PC-9 (cell line): ENCODE measurements around the gene SYN1. TPM values are rescaled to one million over a fixed set of nuclear protein-coding genes. Genes with fewer than 3 reads are reported as not detected.

Source experiments
- BruUV-seq: library from RNA; stranded (reverse); fragments of 400-500 nt; replicated peaks from 2 replicates; lab custom pipeline; 2021; lab: Mats Ljungman, UMichigan
- CTCF ChIA-PET: fragments of 300-600 bp; sonication (Branson Sonifier 250); formaldehyde crosslinking; loops from one replicate; lab custom pipeline; 2022; ENCODE audit warnings: antibody characterized with exemption; lab: Charles Lee
- POLR2A ChIA-PET: fragments of 300-600 bp; sonication (Branson Sonifier 250); formaldehyde crosslinking; loops from one replicate; lab custom pipeline; 2022; ENCODE audit warnings: antibody characterized with exemption; ENCODE audit not compliant: unreplicated experiment; lab: Charles Lee
- DNase-seq, 2 experiments: peaks; one replicate each; pipeline versions ENCODE4 v3.0.0 to v3.0.0-alpha.2; 2015 to 2022; ENCODE audit warnings: mixed read lengths in 1 of 2
- H2AFZ ChIP-seq: fragments of 200-600 bp; sonication (generic); 2 replicates; pipeline ENCODE4 v1.8.1; 2017; ENCODE audit warnings: antibody characterized with exemption
- H3F3A ChIP-seq: fragments of 200-600 bp; sonication (generic); 2 replicates; pipeline ENCODE4 v1.8.1; 2017; ENCODE audit warnings: antibody characterized with exemption, mild to moderate bottlenecking, low read depth; ENCODE audit not compliant: insufficient read depth
- H3K27ac ChIP-seq: fragments of 200-600 bp; sonication (generic); 2 replicates; pipeline ENCODE4 v1.6.1; 2016; ENCODE audit warnings: mixed run types
- H3K27me3 ChIP-seq: fragments of 200-600 bp; sonication (generic); 2 replicates; pipeline ENCODE4 v1.6.1; 2016; ENCODE audit warnings: low read depth, mixed run types; ENCODE audit not compliant: insufficient read depth
- H3K36me3 ChIP-seq: fragments of 200-600 bp; sonication (generic); 2 replicates; pipeline ENCODE4 v1.6.1; 2016; ENCODE audit warnings: low read depth, mixed run types
- H3K4me1 ChIP-seq: fragments of 200-600 bp; sonication (generic); replicated peaks from 2 replicates; pipeline ENCODE4 v1.6.1; 2016; ENCODE audit warnings: mixed run types; ENCODE audit not compliant: insufficient read depth
- H3K4me2 ChIP-seq: fragments of 200-600 bp; sonication (generic); 2 replicates; pipeline ENCODE4 v1.6.1; 2017; ENCODE audit warnings: mixed run types
- H3K4me3 ChIP-seq: fragments of 200-600 bp; sonication (generic); 2 replicates; pipeline ENCODE4 v1.6.1; 2016; ENCODE audit warnings: mixed run types
- H3K79me2 ChIP-seq: fragments of 200-600 bp; sonication (generic); 2 replicates; pipeline ENCODE4 v1.6.1; 2017; ENCODE audit warnings: low read depth, mixed run types
- H3K9me2 ChIP-seq: fragments of 200-600 bp; sonication (generic); 2 replicates; pipeline ENCODE4 v1.8.1; 2017; ENCODE audit warnings: mild to moderate bottlenecking; ENCODE audit not compliant: insufficient read depth
- H3K9me3 ChIP-seq: fragments of 200-600 bp; sonication (generic); 2 replicates; pipeline ENCODE4 v1.8.1; 2016; ENCODE audit warnings: low read depth; ENCODE audit not compliant: insufficient read depth
- H4K20me1 ChIP-seq: fragments of 200-600 bp; sonication (generic); 2 replicates; pipeline ENCODE4 v1.8.1; 2017; ENCODE audit not compliant: insufficient read depth
- EZH2 ChIP-seq: fragments of 200-600 bp; sonication (generic); IDR thresholded peaks from 2 replicates; pipeline ENCODE4 v1.8.0; 2017; ENCODE audit warnings: antibody characterized with exemption, low read depth
- intact Hi-C: fragments of 100-400 bp; cut with micrococcal nuclease; formaldehyde crosslinking; loops from one replicate; pipeline ENCODE4 v1.10.0; 2022; ENCODE audit not compliant: unreplicated experiment
- total RNA-seq: library from RNA; stranded (reverse); gene quantifications from 2 replicates; pipeline ENCODE4 v1.2.3, GENCODE V29; 2021
- TF ChIP-seq, protein P1 (sequence below): fragments of 200-600 bp; sonication (generic); conservative IDR thresholded peaks from 2 replicates; pipeline ENCODE4 v1.6.1; 2017; ENCODE audit warnings: mixed run types, antibody characterized with exemption, mild to moderate bottlenecking, moderate library complexity

The SYN1 gene
- total RNA-seq, 1 experiment from 2014 or later, result not detected

DNA sequence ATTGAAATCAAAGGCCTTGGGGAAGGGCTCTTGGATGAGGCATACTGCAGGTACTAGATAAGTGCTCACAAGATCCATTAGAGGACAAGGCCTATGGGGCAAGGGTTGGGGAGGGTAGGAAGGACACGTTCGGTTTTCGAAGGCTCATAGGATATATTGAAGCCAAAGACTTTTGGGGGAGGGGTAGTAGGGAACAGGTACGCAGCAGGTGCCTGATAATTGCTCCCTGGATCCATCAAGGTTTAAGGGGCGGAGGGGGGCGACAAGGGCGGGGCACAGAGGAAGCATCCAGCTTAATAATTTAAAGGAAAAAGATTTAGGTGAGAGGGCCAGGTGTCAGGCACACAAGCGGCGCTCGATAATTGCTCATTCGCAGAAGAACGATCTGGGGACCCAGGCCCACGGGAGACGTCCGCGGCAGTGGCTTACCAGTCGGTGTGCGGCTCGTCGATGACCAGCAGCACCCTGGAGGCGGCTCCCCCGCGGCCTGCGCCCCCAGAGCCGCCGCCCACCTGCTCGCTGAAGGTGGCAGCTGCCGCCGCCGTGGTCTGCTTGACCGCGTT, 653 bp downstream of the SYN1 start:
- no peaks in the 10 kb centered on the region for H3K9me3 ChIP-seq
- no peaks in the 10 kb centered on the region for H3K79me2 ChIP-seq
- H3K27me3 ChIP-seq, result no peaks in the 10 kb centered on the region
- no peaks in the 10 kb centered on the region for H3K4me1 ChIP-seq
- TF ChIP-seq EZH2, result no peak
- H3K9me2 ChIP-seq, result no peaks in the 10 kb centered on the region
- DNase-seq, result no peak
- intact Hi-C loops, result no loop called here
- no peaks in the 10 kb centered on the region for H3F3A ChIP-seq
- no peaks in the 10 kb centered on the region for H3K36me3 ChIP-seq
- no peak overlapping the region for H3K4me2 ChIP-seq
- no peak overlapping the region for H3K4me3 ChIP-seq
- no peaks in the 10 kb centered on the region for H4K20me1 ChIP-seq
- H2AFZ ChIP-seq, result no peak overlapping the region
- ChIA-PET POLR2A (no interaction called here), CTCF (no interaction called here)
- H3K27ac ChIP-seq, result no peak overlapping the region
- BruUV-seq, result no TSS peak

- no peak overlapping the region for H2AFZ ChIP-seq
- POLR2A ChIA-PET, result no interaction called here
Observed at GRCh38 chrX:47614618-47615017, 5.0 kb downstream of the SYN1 start.

DNA sequence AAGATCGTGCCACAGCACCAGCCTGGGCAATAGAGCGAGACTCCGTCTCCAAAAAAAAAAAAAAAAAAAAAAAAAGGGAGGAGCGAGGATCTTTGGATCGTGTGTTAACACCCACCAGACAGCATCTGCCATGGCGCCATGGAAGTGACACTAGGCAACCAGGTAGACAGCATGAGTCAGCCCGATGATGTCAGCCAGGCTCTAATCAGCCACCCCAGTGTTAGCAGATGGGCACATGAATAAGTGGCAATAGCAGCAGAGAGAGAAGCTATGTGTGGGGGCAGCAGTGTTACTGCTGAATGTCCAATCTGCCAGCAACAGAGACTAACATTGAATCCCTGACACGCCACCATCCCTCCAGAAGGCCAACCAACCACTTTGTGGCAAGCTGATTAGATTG, 6.6 kb downstream of the SYN1 start:
- no peak for TF ChIP-seq EZH2
- TF ChIP-seq, protein P1, sequence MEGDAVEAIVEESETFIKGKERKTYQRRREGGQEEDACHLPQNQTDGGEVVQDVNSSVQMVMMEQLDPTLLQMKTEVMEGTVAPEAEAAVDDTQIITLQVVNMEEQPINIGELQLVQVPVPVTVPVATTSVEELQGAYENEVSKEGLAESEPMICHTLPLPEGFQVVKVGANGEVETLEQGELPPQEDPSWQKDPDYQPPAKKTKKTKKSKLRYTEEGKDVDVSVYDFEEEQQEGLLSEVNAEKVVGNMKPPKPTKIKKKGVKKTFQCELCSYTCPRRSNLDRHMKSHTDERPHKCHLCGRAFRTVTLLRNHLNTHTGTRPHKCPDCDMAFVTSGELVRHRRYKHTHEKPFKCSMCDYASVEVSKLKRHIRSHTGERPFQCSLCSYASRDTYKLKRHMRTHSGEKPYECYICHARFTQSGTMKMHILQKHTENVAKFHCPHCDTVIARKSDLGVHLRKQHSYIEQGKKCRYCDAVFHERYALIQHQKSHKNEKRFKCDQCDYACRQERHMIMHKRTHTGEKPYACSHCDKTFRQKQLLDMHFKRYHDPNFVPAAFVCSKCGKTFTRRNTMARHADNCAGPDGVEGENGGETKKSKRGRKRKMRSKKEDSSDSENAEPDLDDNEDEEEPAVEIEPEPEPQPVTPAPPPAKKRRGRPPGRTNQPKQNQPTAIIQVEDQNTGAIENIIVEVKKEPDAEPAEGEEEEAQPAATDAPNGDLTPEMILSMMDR, result no peak
- no TSS peak for BruUV-seq
- DNase-seq, result no peak
- Histone ChIP-seq H3K36me3 (no peaks in the 10 kb centered on the region), H3K27me3 (no peaks in the 10 kb centered on the region), H3K4me3 (no peak overlapping the region), H3K27ac (no peak overlapping the region), H3K4me2 (no peak overlapping the region), H4K20me1 (no peaks in the 10 kb centered on the region), H3K79me2 (no peaks in the 10 kb centered on the region), H2AFZ (no peak overlapping the region), H3F3A (no peaks in the 10 kb centered on the region), H3K9me2 (no peaks in the 10 kb centered on the region), H3K9me3 (no peaks in the 10 kb centered on the region), H3K4me1 (no peaks in the 10 kb centered on the region)
- POLR2A ChIA-PET, result no interaction called here
- intact Hi-C loops, result no loop called here
- CTCF ChIA-PET, result no interaction called here

More at GRCh38 chrX:47614618-47615017, 5.0 kb downstream of the SYN1 start:
- no peaks in the 10 kb centered on the region for H3K9me2 ChIP-seq
- H3K4me1 ChIP-seq, result no peaks in the 10 kb centered on the region
- no peaks in the 10 kb centered on the region for H3K79me2 ChIP-seq
- H3K27me3 ChIP-seq, result no peaks in the 10 kb centered on the region
- no peaks in the 10 kb centered on the region for H3F3A ChIP-seq
- no peak for DNase-seq
- BruUV-seq, result no TSS peak
- H3K4me3 ChIP-seq, result no peak overlapping the region
- H3K36me3 ChIP-seq, result no peaks in the 10 kb centered on the region
- no peak for TF ChIP-seq EZH2
- TF ChIP-seq, protein P1, result no peak
- H3K4me2 ChIP-seq, result no peak overlapping the region
- intact Hi-C loops, result no loop called here
- H3K27ac ChIP-seq, result no peak overlapping the region
- no peaks in the 10 kb centered on the region for H4K20me1 ChIP-seq
- H3K9me3 ChIP-seq, result no peaks in the 10 kb centered on the region
- CTCF ChIA-PET, result no interaction called here

GRCh38 chrX:47612418-47612817, 7.2 kb downstream of the SYN1 start:
- no peak overlapping the region for H2AFZ ChIP-seq
- no peaks in the 10 kb centered on the region for H3K36me3 ChIP-seq
- H3K4me1 ChIP-seq, result no peaks in the 10 kb centered on the region
- H3K79me2 ChIP-seq, result no peaks in the 10 kb centered on the region
- no peaks in the 10 kb centered on the region for H3F3A ChIP-seq
- no peak overlapping the region for H3K27ac ChIP-seq
- no peaks in the 10 kb centered on the region for H3K9me2 ChIP-seq
- ChIA-PET CTCF (no interaction called here), POLR2A (no interaction called here)
- DNase-seq, result no peak
- intact Hi-C loops, result no loop called here
- H3K4me2 ChIP-seq, result no peak overlapping the region
- H4K20me1 ChIP-seq, result no peaks in the 10 kb centered on the region
- BruUV-seq, result no TSS peak
- H3K27me3 ChIP-seq, result no peaks in the 10 kb centered on the region
- no peaks in the 10 kb centered on the region for H3K9me3 ChIP-seq
- TF ChIP-seq, protein P1, result no peak
- TF ChIP-seq EZH2, result no peak
- no peak overlapping the region for H3K4me3 ChIP-seq
